GM18511 (cell line): ENCODE measurements around the gene PRDM10.

ENCODE experiments used
- ATAC-seq: cut with Tn5 transposase; IDR thresholded peaks from one replicate; pipeline ENCODE4 v1.9.1; 2021; ENCODE audit warnings: mild to moderate bottlenecking, moderate library complexity; ENCODE audit not compliant: unreplicated experiment

PRDM10 gene

GRCh38 chr11:129854232-129854805, 148.3 kb downstream of the PRDM10 start:
- ATAC-seq = no peak

DNA sequence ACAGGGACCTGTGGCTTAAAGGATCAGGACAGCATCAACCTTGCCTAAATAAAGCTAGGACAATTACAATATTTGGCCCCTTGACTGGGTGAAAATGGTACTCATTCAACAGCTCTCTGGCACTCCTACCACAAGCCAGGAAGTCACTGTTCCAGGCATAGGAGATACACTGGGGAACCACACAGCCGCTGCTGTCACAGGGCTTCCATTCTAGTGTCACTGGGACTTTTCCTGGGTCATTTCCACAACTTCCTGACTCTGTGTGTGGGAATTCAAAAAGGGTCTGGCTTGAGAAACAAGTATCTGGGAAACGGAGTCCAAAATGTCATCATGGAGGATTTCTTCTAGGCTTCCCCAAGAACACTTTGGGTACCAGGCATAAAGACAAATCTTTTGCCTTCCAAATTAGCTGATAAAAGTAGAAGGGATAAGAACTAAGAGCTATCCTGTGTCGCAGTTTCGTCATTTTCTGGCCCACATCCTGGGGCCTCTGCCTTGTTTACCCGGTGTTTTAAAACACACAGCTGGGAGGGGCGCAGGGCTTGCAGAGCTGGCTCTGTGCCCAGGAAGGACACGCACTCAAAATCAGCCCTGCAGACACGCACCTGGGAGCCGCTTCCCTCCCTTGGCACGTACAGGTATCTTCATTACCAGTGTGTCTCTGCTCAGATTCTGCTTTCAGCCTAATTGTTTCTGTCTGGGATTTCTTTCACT, 149.0 kb downstream of the PRDM10 start:
- no peak for ATAC-seq

GRCh38 chr11:129852125-129852740, 150.4 kb downstream of the PRDM10 start:
- ATAC-seq = no peak
